ENCODE results near the gene NSMCE4A. TPM values are rescaled to one million over a fixed set of nuclear protein-coding genes. Genes with fewer than 3 reads are reported as not detected.
A peak's percentile ranks its signal among the peaks of the same experiment; 100 is the strongest.

NSMCE4A gene
- total RNA-seq, 1 donor from 2014 or later, result 85.0 TPM

GRCh38 chr10:121959671-121960070 lies 15.3 kb downstream of the NSMCE4A start:
- no peak for TF ChIP-seq CTCF (conservative IDR thresholded peaks at IDR 0.05)
- H3K4me3 Mint-ChIP-seq, result no peak overlapping the region
- no peaks in the 10 kb centered on the region for H3K9me3 Mint-ChIP-seq
- peaks cover 21% of the 10 kb centered on the region for H3K36me3 Mint-ChIP-seq (ENCODE audit: low read depth)
- no peaks in the 10 kb centered on the region for H3K27me3 Mint-ChIP-seq (ENCODE audit: low read depth)
- no peak overlapping the region for H3K27ac Mint-ChIP-seq (ENCODE audit: unreplicated experiment)
- H3K4me1 Mint-ChIP-seq, result no peaks in the 10 kb centered on the region
- no peak for DNase-seq (ENCODE audit: low read depth, low spot score)

GRCh38 chr10:121956111-121957061 lies 18.6 kb downstream of the NSMCE4A start:
- no peaks in the 10 kb centered on the region for H3K4me1 Mint-ChIP-seq
- peaks cover 23% of the 10 kb centered on the region for H3K36me3 Mint-ChIP-seq (ENCODE audit: low read depth)
- DNase-seq (ENCODE audit: low read depth, low spot score), result no peak
- TF ChIP-seq CTCF (conservative IDR thresholded peaks at IDR 0.05), result no peak
- H3K27ac Mint-ChIP-seq (ENCODE audit: unreplicated experiment), result peak overlapping the region; percentile 69
- no peaks in the 10 kb centered on the region for H3K9me3 Mint-ChIP-seq
- no peak overlapping the region for H3K4me3 Mint-ChIP-seq
- no peaks in the 10 kb centered on the region for H3K27me3 Mint-ChIP-seq (ENCODE audit: low read depth)

GRCh38 chr10:121952226-121952625 lies 22.8 kb downstream of the NSMCE4A start:
- Mint-ChIP-seq H3K27me3 (ENCODE audit: low read depth) (no peaks in the 10 kb centered on the region), H3K36me3 (ENCODE audit: low read depth) (peaks cover 24% of the 10 kb centered on the region), H3K4me3 (no peak overlapping the region), H3K4me1 (peaks cover 14% of the 10 kb centered on the region), H3K27ac (ENCODE audit: unreplicated experiment) (no peak overlapping the region), H3K9me3 (no peaks in the 10 kb centered on the region)
- TF ChIP-seq CTCF (conservative IDR thresholded peaks at IDR 0.05), result no peak
- no peak for DNase-seq (ENCODE audit: low read depth, low spot score)

GRCh38 chr10:121949451-121949850 lies 25.6 kb downstream of the NSMCE4A start:
- peaks cover 9% of the 10 kb centered on the region for H3K36me3 Mint-ChIP-seq (ENCODE audit: low read depth)
- no peak for TF ChIP-seq CTCF (conservative IDR thresholded peaks at IDR 0.05)
- DNase-seq (ENCODE audit: low read depth, low spot score), result no peak
- H3K27ac Mint-ChIP-seq (ENCODE audit: unreplicated experiment), result peak overlapping the region; percentile 28
- H3K27me3 Mint-ChIP-seq (ENCODE audit: low read depth), result no peaks in the 10 kb centered on the region
- H3K4me1 Mint-ChIP-seq, result peaks cover 14% of the 10 kb centered on the region
- H3K9me3 Mint-ChIP-seq, result no peaks in the 10 kb centered on the region
- H3K4me3 Mint-ChIP-seq, result no peak overlapping the region

- Mint-ChIP-seq H3K9me3 (no peaks in the 10 kb centered on the region), H3K36me3 (ENCODE audit: low read depth) (peaks cover 9% of the 10 kb centered on the region), H3K4me3 (no peak overlapping the region), H3K27ac (ENCODE audit: unreplicated experiment) (no peak overlapping the region), H3K4me1 (peaks cover 14% of the 10 kb centered on the region), H3K27me3 (ENCODE audit: low read depth) (no peaks in the 10 kb centered on the region)
- no peak for DNase-seq (ENCODE audit: low read depth, low spot score)
- no peak for TF ChIP-seq CTCF (conservative IDR thresholded peaks at IDR 0.05)
Measured at GRCh38 chr10:121949049-121949448, 26.0 kb downstream of the NSMCE4A start.

Measured in neural crest cell (in vitro differentiated cells).